NCI-H2081 treated with DMSO at 0.1 percent for 48 hours (cell line): Measurements from ENCODE around the gene TAF8.

ENCODE experiments used
- DNase-seq: peaks from one replicate; lab custom pipeline; 2025; lab: John Stamatoyannopoulos, UW

The TAF8 gene

GRCh38 chr6:42123379-42124103 is 73.2 kb downstream of the TAF8 start:
- no peak for DNase-seq

GRCh38 chr6:42124223-42124836 is 74.0 kb downstream of the TAF8 start:
- DNase-seq = no peak

GRCh38 chr6:42125231-42125630 is 74.9 kb downstream of the TAF8 start:
- no peak for DNase-seq

GRCh38 chr6:42125663-42126062 is 75.3 kb downstream of the TAF8 start:
- no peak for DNase-seq

- DNase-seq = no peak
Observed at GRCh38 chr6:42128460-42129359, 78.4 kb downstream of the TAF8 start.

GRCh38 chr6:42129360-42129676 is 79.0 kb downstream of the TAF8 start:
- no peak for DNase-seq

- no peak for DNase-seq
Observed at GRCh38 chr6:42131531-42131930, 81.2 kb downstream of the TAF8 start.

- no peak for DNase-seq
Observed at GRCh38 chr6:42133926-42134325, 83.6 kb downstream of the TAF8 start.

GRCh38 chr6:42135161-42135560 is 84.8 kb downstream of the TAF8 start:
- DNase-seq = no peak

GRCh38 chr6:42135722-42136121 is 85.4 kb downstream of the TAF8 start:
- DNase-seq = no peak

- DNase-seq = no peak
Observed at GRCh38 chr6:42136508-42137193, 86.3 kb downstream of the TAF8 start.
